HG03378 (cell line): ENCODE measurements around the gene LBP.
"Not testable (repeated sequence)": the region's sequence is repeated elsewhere in the genome, so short reads cannot be mapped to it uniquely, and the experiment has no call there.

ENCODE experiments used
- ATAC-seq: cut with Tn5 transposase; IDR thresholded peaks from one replicate; pipeline ENCODE4 v1.9.1; 2021; ENCODE audit warnings: mild to moderate bottlenecking, moderate library complexity; ENCODE audit not compliant: unreplicated experiment

LBP gene

GRCh38 chr20:38393259-38393658 is 47.0 kb downstream of the LBP start:
- ATAC-seq = no peak

GRCh38 chr20:38395165-38395564 is 48.9 kb downstream of the LBP start:
- no peak for ATAC-seq

GRCh38 chr20:38395751-38396395 is 49.6 kb downstream of the LBP start:
- not testable (repeated sequence) for ATAC-seq

- no peak for ATAC-seq
These were observed 55.8 kb downstream of the LBP start for GRCh38 chr20:38402089-38402488.

- ATAC-seq = no peak
These were observed 56.5 kb downstream of the LBP start for GRCh38 chr20:38402816-38403215.

GRCh38 chr20:38404016-38404415 is 57.7 kb downstream of the LBP start:
- no peak for ATAC-seq

GRCh38 chr20:38405132-38405531 is 58.9 kb downstream of the LBP start:
- ATAC-seq = no peak

- no peak for ATAC-seq
These were observed 60.2 kb downstream of the LBP start for GRCh38 chr20:38406476-38406875.

- ATAC-seq = no peak
These were observed 61.0 kb downstream of the LBP start for GRCh38 chr20:38407321-38407720.

GRCh38 chr20:38407822-38408221 is 61.5 kb downstream of the LBP start:
- not testable (repeated sequence) for ATAC-seq

- no peak for ATAC-seq
These were observed 66.7 kb downstream of the LBP start for GRCh38 chr20:38412877-38413577.

GRCh38 chr20:38414769-38415450 is 68.6 kb downstream of the LBP start:
- ATAC-seq = no peak

- no peak for ATAC-seq
These were observed 72.4 kb downstream of the LBP start for GRCh38 chr20:38418509-38419204.

- no peak for ATAC-seq
These were observed 74.3 kb downstream of the LBP start for GRCh38 chr20:38420388-38421085.

- no peak for ATAC-seq
These were observed 75.6 kb downstream of the LBP start for GRCh38 chr20:38421915-38422314.

- ATAC-seq = no peak
These were observed 77.3 kb downstream of the LBP start for GRCh38 chr20:38423541-38423940.

- no peak for ATAC-seq
These were observed 78.1 kb downstream of the LBP start for GRCh38 chr20:38424401-38424800.

- ATAC-seq = no peak
These were observed 80.0 kb downstream of the LBP start for GRCh38 chr20:38426006-38426897.
